ENCODE measurements around the gene DLG2. TPM values are rescaled to one million over a fixed set of nuclear protein-coding genes. Genes with fewer than 3 reads are reported as not detected.

The DLG2 gene
- total RNA-seq (2022; extraction: Qiagen RNA extraction; ENCODE audit: low read depth) = 0.28 to 0.60 TPM (median 0.33 TPM) in 5 replicates

DNA sequence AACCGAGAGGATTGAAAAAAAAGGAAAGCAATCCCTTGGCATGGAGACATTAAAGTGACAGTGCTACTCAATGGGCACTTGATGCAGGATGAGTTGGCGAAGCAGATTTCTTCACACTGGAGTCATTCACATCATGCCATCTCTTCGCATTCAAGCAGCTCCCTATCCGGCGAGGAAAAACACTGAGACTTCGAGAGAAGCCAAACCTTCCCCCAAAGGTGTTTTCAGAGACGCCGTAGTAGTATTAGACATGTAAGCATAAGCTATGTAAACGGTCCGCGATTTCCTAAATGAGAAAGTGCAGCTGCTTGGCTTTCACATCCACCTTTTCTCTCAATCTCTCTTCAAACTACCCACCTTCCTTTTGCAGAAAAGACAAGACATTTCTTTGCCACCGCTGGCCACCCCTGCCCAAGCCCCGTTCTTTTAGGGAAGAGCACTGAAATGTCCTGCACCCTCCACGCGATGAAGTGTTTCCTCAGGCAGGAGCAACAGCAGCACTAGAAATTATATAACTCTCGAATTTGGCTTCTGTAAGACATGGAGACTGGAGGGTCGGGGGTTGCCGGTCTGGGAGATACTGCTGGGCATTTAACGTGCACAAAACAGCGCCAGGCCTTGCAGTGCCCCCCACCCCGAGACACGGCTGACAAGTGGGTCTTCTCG, at the start of gene DLG2:
DLG2 (minus strand) TSS at position 13 of the 666 bp plus-strand sequence.

DNA sequence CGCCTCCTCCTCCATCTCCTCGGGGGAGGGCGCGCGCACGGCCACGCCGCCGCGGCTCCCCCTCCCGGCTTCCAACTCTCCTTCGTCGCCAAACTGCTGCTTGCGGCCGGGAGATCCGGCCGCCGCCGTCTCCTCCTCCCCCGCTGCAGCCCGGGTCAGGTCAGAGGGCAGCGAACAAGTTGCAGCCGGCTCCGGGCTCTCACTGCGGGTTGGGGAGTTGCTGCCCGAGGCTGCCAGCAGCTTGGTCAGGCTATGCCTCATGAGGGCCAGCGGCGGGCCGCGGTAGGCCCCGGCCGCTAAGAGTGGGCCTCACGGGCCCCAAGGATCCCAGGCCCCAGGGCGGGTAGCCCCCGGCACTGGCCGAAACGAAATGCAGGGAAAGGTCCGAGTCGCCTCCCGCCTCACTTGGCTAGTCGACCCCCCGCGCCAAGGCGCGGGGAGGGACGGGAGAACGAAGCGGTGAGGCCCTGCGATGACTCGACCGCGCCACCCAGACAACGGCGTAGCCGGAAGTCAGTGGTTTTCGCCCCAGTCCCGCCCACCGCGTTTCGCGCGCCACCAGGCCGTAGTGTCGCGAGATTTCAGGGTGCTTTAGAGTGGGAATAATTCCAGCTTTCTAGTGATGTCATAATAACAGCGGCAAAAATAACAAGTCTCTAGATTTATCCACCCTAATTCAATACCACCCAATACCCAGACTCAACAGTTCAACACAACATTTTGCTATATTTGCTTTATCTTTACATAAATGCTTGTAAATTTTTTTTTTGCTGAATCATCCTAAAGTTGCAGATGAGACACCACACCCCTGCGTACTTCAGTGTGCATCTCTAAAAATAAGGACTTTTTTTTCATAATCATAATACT, 37.7 kb upstream of the DLG2 start, which contains the start of gene CREBZF:
CREBZF (minus strand) TSS at position 515 of the 867 bp plus-strand sequence; CDS start at position 261, 254 bp downstream.

DNA sequence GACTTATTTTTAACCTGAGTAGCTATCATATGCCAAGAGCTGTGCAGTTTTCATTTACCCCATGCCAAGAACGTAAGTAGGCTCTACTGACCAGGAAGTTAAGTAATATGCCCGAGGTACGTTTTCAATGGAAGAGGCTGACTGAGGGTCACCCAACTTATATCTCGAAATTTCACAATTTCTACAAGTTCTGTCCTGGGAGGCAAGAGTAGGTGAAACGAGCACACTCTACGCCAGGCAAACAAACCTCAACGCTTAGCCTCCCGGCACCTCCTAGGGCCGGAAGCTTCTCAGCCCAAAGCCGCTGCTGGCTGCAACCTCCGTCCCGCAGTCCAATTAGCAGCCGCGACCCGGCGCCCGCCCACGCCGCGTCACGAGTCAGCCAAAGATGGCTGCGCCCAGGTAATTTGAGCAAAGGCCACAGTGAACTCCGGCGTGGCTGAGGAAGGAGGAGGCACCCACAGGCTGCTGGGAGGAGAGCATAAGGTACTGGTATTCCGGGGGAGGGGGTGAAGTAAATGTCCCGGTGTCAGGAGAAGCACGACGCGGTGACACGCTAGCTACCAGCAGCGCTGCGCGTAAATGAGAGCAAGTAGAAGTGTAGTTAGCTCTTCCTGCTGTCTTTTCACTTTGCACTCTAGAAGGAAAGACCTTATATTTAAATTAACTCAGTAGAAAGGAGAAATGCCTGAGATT, 20.6 kb upstream of the DLG2 start, which contains the start of gene TMEM126A:
TMEM126A (plus strand) TSS at position 364 of the 696 bp plus-strand sequence. CDS start 2,289 bp downstream, outside the sequence.

DNA sequence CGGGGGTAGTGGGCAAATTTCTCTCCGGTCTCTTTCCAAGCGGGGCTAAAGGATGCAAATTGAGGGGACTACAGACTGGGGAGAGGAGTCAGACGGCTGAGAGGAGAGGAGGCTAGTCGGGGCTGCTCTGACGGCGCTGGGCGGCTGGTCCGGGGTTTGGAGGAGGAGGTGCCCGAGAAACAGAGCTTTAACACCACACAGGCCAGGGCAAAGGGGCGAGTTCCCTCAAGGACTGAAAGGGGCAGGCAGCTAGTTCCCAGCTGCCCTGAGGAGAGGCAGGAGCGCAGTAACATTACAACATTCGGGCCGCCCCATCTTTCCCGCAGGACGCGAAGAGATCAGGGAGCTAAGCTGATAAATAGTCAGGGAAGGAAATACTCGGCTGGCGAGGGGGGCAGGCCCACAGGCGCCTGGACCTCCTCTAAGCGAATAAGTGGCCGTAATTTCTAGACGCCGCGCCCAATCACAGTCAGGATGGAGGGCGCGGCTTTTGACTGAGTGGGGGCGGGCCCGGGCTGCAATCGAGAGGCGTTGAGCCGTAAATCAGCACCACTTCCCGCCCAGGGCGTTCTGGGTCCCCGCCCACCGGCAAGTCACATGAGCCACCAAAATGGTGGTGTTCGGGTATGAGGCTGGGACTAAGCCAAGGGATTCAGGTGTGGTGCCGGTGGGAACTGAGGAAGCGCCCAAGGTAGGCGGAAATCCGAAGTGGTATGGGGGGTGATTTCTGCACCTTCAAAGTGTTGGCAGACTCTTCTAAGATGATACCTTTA, 1.0 kb upstream of the DLG2 start, which contains the start of gene TMEM126B:
TMEM126B (plus strand) TSS at position 596 of the 773 bp plus-strand sequence; CDS start at position 611, 15 bp downstream.

Other genes with a start within 250 kb of the DLG2 start
- gene TMEM126B, start 1.2 kb upstream of the DLG2 start, total RNA-seq (2022; extraction: Qiagen RNA extraction; ENCODE audit: low read depth) = 55.8 to 78.6 TPM (median 62.1 TPM) in 5 replicates
- gene TMEM126A, start 20.6 kb upstream of the DLG2 start, total RNA-seq (2022; extraction: Qiagen RNA extraction; ENCODE audit: low read depth) = 56.5 to 61.8 TPM (median 59.6 TPM) in 5 replicates
- gene CREBZF, start 37.8 kb upstream of the DLG2 start, total RNA-seq (2022; extraction: Qiagen RNA extraction; ENCODE audit: low read depth) = 29.0 to 34.1 TPM (median 30.4 TPM) in 5 replicates
- gene CCDC89, start 58.9 kb upstream of the DLG2 start, total RNA-seq (2022; extraction: Qiagen RNA extraction; ENCODE audit: low read depth) = not detected in 5 replicates
- 13.9 to 29.9 TPM (median 14.9 TPM) in 5 replicates for gene SYTL2, start 183.8 kb upstream of the DLG2 start, total RNA-seq (2022; extraction: Qiagen RNA extraction; ENCODE audit: low read depth)
- gene CCDC83, start 228.0 kb upstream of the DLG2 start, total RNA-seq (2022; extraction: Qiagen RNA extraction; ENCODE audit: low read depth) = not detected in 5 replicates